SU-DHL-6 (cell line): ENCODE results near the gene CIB1.

Experiments used
- H2AFZ ChIP-seq: fragments of 200-600 bp; sonication (generic); 2 replicates; pipeline ENCODE4 v1.6.1; 2014; ENCODE audit warnings: low read depth, mild to moderate bottlenecking, moderate library complexity, mixed read lengths, antibody characterized with exemption, low read length; ENCODE audit not compliant: severe bottlenecking
- H3F3A ChIP-seq: fragments of 200-600 bp; shearing (Covaris generic); 2 replicates; pipeline ENCODE4 v1.6.0; 2016; ENCODE audit warnings: antibody characterized with exemption, mild to moderate bottlenecking; ENCODE audit not compliant: insufficient read depth
- H3K27ac ChIP-seq: fragments of 200-600 bp; sonication (generic); 2 replicates; pipeline ENCODE4 v1.5.1; 2016; ENCODE audit warnings: low read depth, mild to moderate bottlenecking, low read length, moderate library complexity, mixed read lengths
- H3K27me3 ChIP-seq: fragments of 200-600 bp; sonication (generic), shearing (Covaris generic); 2 replicates; pipeline ENCODE4 v1.6.0; 2014; ENCODE audit warnings: mild to moderate bottlenecking, low read length
- H3K36me3 ChIP-seq: fragments of 200-600 bp; sonication (generic); 2 replicates; pipeline ENCODE4 v1.6.1; 2014; ENCODE audit warnings: mild to moderate bottlenecking, low read length, mixed read lengths
- H3K4me2 ChIP-seq: fragments of 300-600, 200-600 bp; shearing (Covaris generic), sonication (generic); 2 replicates; pipeline ENCODE4 v1.6.0; 2014; ENCODE audit warnings: low read length, low read depth, mild to moderate bottlenecking; ENCODE audit not compliant: poor library complexity, severe bottlenecking
- H3K4me3 ChIP-seq: fragments of 200-600 bp; sonication (generic); 2 replicates; pipeline ENCODE4 v1.5.1; 2014; ENCODE audit warnings: antibody characterized with exemption, low read length, mild to moderate bottlenecking, mixed read lengths; ENCODE audit not compliant: insufficient read depth, poor library complexity, severe bottlenecking
- H3K79me2 ChIP-seq: fragments of 200-600 bp; sonication (generic); 2 replicates; pipeline ENCODE4 v1.6.1; 2014; ENCODE audit warnings: mild to moderate bottlenecking, low read length, moderate library complexity; ENCODE audit not compliant: insufficient read depth
- H3K9ac ChIP-seq: fragments of 200-600 bp; sonication (generic); 2 replicates; pipeline ENCODE4 v1.7.0; 2014; ENCODE audit warnings: mild to moderate bottlenecking, low read length
- H3K9me2 ChIP-seq: fragments of 200-600 bp; sonication (generic); replicated peaks from 2 replicates; pipeline ENCODE4 v1.6.1; 2014; ENCODE audit warnings: low read length; ENCODE audit not compliant: insufficient read depth
- H3K9me3 ChIP-seq: fragments of 200-600 bp; sonication (generic); 2 replicates; pipeline ENCODE4 v1.6.1; 2014; ENCODE audit warnings: low read length, mixed read lengths; ENCODE audit not compliant: insufficient read depth
- H4K20me1 ChIP-seq: fragments of 200-600 bp; sonication (generic); 2 replicates; pipeline ENCODE4 v1.6.1; 2014; ENCODE audit warnings: low read depth, mild to moderate bottlenecking, antibody characterized with exemption, low read length, moderate library complexity, mixed read lengths
- CTCF ChIP-seq: fragments of 200-600 bp; sonication (generic); IDR thresholded peaks from one replicate; pipeline ENCODE4 v1.5.1; 2017; ENCODE audit warnings: antibody characterized with exemption, mild to moderate bottlenecking, low read length, moderate library complexity; ENCODE audit not compliant: insufficient read depth, poor library complexity, severe bottlenecking
- EZH2phosphoT487 ChIP-seq: fragments of 200-600 bp; sonication (generic), shearing (Covaris generic); conservative IDR thresholded peaks from 2 replicates; pipeline ENCODE4 v1.6.1; 2018; ENCODE audit warnings: mild to moderate bottlenecking, antibody characterized with exemption, low read length, moderate library complexity, mixed read lengths

The CIB1 gene

GRCh38 chr15:90205050-90205848 lies 28.5 kb downstream of the CIB1 start:
- H3K9me2 ChIP-seq: no peaks in the 10 kb centered on the region
- 0 out of 2 replicates have a peak, but pooled peaks cover 2% of the 10 kb centered on the region for H3F3A ChIP-seq
- H3K27me3 ChIP-seq: no peaks in the 10 kb centered on the region
- H3K4me2 ChIP-seq: no peak overlapping the region
- H4K20me1 ChIP-seq: no peaks in the 10 kb centered on the region
- no peaks in the 10 kb centered on the region for H3K36me3 ChIP-seq
- H3K4me3 ChIP-seq: no peak overlapping the region
- H3K9ac ChIP-seq: no peak overlapping the region
- H2AFZ ChIP-seq: no peak overlapping the region
- H3K27ac ChIP-seq: no peak overlapping the region
- TF ChIP-seq CTCF: no peak
- no peaks in the 10 kb centered on the region for H3K9me3 ChIP-seq
- H3K79me2 ChIP-seq: no peaks in the 10 kb centered on the region

DNA sequence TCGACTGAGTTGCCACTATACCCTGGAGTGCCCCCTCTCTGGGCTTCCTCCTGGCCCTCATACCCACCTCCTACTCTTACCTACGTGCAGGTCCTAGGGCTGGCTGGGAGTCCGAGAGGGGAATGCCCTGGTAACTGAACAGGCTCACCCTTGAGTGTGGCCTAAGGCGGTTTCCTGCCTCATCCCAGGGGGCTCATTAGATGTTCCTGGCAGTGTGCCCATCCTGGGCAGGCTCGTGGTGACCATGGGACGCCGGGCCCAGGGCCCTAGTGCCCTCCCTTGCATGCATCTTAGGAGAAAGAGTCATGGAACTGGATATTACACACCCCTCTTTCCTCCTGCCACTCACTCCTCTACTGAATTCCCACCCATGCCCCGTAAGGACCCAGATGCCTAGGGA lies 29.8 kb downstream of the CIB1 start:
- TF ChIP-seq CTCF (no peak), EZH2phosphoT487 (no peak)
- Histone ChIP-seq H3K36me3 (no peaks in the 10 kb centered on the region), H3K9me2 (no peaks in the 10 kb centered on the region), H3K4me2 (no peak overlapping the region), H3F3A (peaks cover 7% of the 10 kb centered on the region; the same call in 1 of the 2 replicates), H3K27ac (no peak overlapping the region), H3K27me3 (no peaks in the 10 kb centered on the region), H3K9me3 (no peaks in the 10 kb centered on the region), H3K9ac (no peak overlapping the region), H2AFZ (no peak overlapping the region), H3K4me3 (no peak overlapping the region), H4K20me1 (no peaks in the 10 kb centered on the region), H3K79me2 (no peaks in the 10 kb centered on the region)

DNA sequence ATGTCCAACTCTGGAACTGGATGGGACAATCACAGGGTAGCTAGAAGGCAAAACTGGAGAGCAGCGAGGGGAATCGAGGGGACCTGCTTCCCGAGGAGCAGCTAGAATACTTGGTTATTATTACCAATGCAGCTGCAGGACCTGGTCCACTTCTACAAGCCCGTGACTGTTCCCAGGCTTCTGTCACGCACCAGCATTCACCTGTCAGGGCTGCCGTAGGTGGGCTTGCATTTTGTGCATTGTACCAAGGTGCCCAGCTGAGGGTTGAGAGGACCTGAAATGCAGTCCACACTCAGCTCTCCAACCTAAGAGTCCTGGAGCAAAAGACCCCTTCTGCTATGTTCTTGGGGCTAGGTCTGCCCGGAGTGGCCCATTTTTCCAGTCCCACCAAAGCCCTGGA lies 30.3 kb downstream of the CIB1 start:
- Histone ChIP-seq H4K20me1 (no peaks in the 10 kb centered on the region), H3K27me3 (no peaks in the 10 kb centered on the region), H3K36me3 (no peaks in the 10 kb centered on the region), H3K79me2 (no peaks in the 10 kb centered on the region), H3K9me3 (no peaks in the 10 kb centered on the region), H2AFZ (no peak overlapping the region), H3K9ac (no peak overlapping the region), H3K27ac (no peak overlapping the region), H3K4me2 (no peak overlapping the region), H3K9me2 (no peaks in the 10 kb centered on the region), H3K4me3 (no peak overlapping the region), H3F3A (peaks cover 7% of the 10 kb centered on the region; the same call in 1 of the 2 replicates)
- TF ChIP-seq EZH2phosphoT487 (no peak), CTCF (no peak)
